PC-3 (cell line): Measurements from ENCODE around the gene NTM.

ENCODE experiments used
- CTCF ChIP-seq: fragments of 300-600 bp; sonication (generic); conservative IDR thresholded peaks from 2 replicates; pipeline ENCODE4 v1.5.1; 2017; ENCODE audit warnings: antibody characterized with exemption, low read depth, mild to moderate bottlenecking, low read length
- EZH2 ChIP-seq: fragments of 300-600 bp; sonication (generic); IDR thresholded peaks from one replicate; pipeline ENCODE4 v1.6.1; 2017; ENCODE audit warnings: antibody characterized with exemption, mild to moderate bottlenecking, low read length; ENCODE audit not compliant: unreplicated experiment
- EZH2phosphoT487 ChIP-seq: fragments of 300-600 bp; sonication (generic); IDR thresholded peaks from 2 replicates; pipeline ENCODE4 v1.6.1; 2018; ENCODE audit warnings: mild to moderate bottlenecking, antibody characterized with exemption, low read length, borderline replicate concordance

- no peak for TF ChIP-seq EZH2
- TF ChIP-seq CTCF = no peak
- no peak for TF ChIP-seq EZH2phosphoT487
Measured at GRCh38 chr11:131628739-131629138, 258.3 kb downstream of the NTM start.
